ENCODE data around the gene BNIP3.

The BNIP3 gene

GRCh38 chr10:131949041-131949862 lies 32.5 kb downstream of the BNIP3 start:
- DNase-seq: no peak

GRCh38 chr10:131948501-131948900 lies 33.2 kb downstream of the BNIP3 start:
- DNase-seq: no peak

GRCh38 chr10:131947631-131948347 lies 33.9 kb downstream of the BNIP3 start:
- DNase-seq: no peak

GRCh38 chr10:131946880-131947279 lies 34.8 kb downstream of the BNIP3 start:
- no peak for DNase-seq

DNA sequence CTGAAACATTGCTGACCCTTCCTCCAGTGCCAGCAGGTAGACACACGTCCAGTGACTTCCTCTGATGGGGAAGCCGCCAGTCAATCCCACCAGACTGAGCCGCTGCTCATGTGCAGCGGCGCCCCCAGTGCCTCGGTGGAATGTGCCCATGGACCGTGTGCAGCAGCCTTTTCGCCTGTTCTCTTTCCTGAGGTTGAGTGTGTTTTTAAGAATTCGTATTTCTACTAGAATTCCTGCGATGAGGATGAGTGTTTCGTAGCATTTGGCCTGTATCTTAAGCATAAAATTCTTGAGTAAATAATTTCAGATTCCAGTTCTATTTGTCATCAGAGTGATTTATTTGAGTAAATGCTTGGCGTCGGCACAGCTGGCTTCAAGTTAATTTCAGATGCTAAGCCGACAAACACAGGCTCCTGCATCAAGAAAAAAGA lies 35.4 kb downstream of the BNIP3 start:
- DNase-seq: no peak

DNA sequence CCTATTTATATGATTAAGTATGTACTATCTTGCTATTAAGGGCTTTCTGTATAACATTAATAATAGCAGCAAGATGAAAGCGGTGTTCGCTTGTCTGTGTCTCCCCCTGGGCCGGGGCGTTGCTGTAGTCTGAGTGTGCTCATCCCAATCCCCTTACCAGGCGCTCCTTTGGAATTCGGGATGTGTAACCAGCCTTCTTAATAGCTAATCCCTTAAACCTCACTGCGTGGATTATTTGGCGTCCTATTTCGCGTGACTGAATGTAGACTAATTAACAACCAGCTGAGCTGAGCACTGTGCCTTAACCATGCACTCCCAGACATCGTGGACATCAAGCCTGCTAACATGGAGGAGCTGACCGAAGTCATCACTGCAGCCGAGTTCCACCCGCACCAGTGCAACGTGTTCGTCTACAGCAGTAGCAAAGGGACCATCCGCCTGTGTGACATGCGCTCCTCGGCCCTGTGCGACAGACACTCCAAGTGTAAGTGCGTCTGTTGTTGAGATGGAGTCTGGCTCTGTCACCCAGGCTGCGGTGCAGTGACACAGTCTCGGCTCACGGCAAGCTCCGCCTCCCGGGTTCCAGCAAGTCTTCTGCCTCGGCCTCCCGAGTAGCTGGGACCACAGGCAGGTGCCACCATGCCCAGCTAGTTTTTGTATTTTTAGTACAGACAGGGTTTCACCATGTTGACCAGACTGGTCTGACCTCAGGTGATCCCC lies 36.6 kb downstream of the BNIP3 start:
- DNase-seq: no peak

- no peak for DNase-seq
Observed at GRCh38 chr10:131944412-131944811, 37.3 kb downstream of the BNIP3 start.

GRCh38 chr10:131943021-131943814 lies 38.5 kb downstream of the BNIP3 start:
- no peak for DNase-seq

DNA sequence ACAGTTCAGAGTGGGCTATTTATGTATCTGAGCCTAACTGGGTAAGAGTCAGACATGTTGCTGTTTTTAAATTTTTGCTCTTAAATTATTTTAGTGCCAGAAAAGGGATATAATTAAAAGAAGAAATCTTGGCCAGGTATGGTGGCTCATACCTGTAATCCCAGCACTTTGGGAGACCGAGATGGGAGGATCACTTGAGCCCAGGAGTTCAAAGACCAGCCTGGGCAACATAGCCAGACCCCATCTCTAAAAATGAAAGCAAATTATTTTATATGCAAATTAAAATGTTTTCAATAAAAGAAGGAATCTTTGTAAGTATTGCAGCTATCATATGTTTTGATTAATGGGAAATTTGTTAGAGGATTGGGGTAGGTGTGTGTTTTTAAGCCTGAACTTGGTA lies 39.3 kb downstream of the BNIP3 start:
- DNase-seq: no peak

- DNase-seq: no peak
Observed at GRCh38 chr10:131938681-131939080, 43.0 kb downstream of the BNIP3 start.

DNA sequence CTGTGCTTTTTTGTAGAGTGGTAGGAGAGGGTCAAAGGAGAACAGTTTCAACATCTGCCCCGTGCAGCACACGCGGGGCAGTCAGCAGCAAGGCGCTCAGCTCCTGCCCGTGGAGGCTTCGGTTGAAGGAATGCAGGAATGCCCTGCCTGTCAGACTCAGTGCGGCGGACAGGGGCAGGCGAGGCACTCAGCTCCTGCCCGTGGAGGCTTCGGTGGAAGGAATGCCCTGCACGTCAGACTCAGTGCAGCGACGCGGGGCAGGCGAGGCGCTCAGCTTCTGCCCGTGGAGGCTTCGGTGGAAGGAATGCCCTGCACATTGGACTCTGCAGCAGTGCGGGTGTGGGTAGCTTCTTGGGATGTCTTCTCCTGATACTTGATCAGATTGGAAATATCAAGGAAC lies 43.9 kb downstream of the BNIP3 start:
- DNase-seq: no peak

DNA sequence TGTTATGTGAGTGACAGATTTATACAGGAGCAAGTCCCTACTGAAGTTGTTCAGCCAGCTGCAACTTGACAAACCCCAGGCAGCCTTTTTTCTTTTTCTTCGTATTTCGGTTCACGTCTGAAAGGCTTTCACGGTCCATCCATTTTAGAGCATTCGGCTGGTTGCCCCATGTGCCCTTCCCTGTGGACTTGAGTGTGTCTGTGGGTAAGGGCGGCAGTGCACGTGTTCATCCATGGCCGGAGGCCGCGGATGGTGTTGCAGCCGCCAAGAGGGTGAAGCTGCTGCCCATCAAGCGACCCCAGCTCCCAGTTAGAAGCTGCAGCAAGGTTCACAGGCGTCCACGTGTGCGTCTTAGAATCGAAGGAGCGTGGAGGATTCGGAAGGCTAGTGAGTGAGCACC lies 45.0 kb downstream of the BNIP3 start:
- DNase-seq: no peak

- no peak for DNase-seq
Observed at GRCh38 chr10:131936294-131936693, 45.4 kb downstream of the BNIP3 start.

- DNase-seq: no peak
Observed at GRCh38 chr10:131935260-131935659, 46.5 kb downstream of the BNIP3 start.

DNA sequence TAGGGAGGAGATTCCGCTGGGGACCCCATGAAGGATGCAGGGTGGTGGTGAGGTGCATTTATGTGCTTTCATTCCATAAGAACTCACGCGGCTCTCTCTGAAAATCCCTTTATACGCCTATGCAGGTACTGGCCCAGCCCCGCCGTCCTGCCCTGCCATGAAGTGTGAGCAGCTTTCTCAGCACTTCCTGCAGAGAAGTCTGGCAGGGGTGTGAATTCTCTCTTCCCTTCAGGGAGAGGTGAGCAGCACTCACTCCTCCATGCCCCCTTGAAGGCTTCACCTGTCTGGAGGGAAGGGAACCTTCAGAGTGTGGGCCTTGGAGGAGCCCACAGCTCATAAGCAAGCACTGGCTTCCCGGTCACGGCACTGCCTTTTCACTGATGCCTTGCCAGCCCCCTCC lies 47.0 kb downstream of the BNIP3 start:
- no peak for DNase-seq

DNA sequence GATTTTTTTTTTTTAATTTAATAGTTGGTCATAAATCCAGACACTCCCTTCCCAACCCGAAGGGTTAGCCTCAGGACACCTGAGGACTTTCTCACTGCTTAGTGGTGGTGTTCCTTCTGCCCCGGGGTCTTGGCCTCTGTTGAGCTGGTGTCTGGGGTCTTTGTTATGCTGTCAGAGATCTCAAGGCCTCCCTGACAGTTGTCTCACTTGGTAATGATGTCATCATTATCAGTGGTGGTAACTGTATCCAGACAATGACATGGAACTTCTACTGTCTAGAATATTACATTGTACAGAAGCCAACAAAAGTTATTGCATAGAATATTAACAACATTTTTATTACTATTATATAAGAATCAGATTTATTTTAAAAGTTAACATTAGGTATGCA lies 48.0 kb downstream of the BNIP3 start:
- DNase-seq: no peak

GRCh38 chr10:131933016-131933695 lies 48.6 kb downstream of the BNIP3 start:
- no peak for DNase-seq

DNA sequence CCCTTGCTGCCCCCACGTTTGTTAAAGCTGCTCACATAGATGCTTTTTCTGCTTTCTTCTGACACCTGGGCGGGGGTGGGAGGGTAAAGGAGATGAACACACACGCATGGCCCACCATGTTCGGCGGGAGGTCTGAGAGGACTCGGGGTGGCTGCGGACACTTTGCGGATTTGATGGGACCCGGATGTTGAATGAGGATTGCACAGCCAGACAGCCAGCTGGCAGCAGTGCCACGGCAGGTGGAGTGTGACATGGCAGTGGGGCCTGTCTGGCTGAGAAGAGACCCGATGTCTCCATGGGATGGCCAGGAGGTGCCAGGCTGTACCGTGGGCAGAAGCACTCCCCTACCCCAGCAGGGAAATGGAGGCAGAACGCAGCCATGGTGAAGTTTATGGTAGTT lies 49.7 kb downstream of the BNIP3 start:
- DNase-seq: no peak

DNA sequence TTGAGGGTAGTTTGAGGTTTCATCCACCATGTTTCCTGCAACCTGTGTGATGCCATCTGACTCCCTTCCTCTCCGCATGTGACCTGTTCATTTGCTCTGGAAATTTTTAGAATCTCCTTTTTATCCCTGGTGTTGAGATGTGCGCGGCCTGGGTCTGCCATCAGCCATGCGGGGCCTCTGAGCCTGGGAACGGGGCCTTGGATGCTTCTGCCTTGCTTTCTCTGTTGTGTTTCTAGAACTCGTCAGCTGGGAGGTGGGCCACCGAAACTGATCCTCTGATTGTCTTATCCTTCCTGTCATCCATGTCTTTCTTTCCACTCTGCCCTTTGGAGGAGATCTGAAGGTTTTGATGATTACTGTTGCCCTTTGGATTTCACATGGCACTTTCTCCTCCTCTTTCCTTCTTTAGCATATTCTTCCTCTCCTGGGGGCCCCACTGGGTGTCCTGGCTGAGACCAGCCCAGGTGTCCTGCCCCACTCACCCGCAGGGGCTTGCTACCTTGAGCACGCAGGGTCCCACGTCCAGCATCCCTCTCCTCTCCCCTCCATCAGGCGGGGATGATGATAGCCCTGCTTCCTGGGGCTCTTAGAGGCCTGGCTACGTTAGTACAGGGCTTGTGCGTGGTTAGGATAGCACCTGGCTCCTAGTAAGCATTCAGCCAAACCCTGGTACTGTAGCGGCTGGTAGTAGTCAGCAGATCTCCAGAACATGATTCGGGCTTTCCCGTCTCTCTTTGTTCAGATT lies 51.0 kb downstream of the BNIP3 start:
- no peak for DNase-seq

GRCh38 chr10:131930150-131930549 lies 51.6 kb downstream of the BNIP3 start:
- DNase-seq: no peak

DNA sequence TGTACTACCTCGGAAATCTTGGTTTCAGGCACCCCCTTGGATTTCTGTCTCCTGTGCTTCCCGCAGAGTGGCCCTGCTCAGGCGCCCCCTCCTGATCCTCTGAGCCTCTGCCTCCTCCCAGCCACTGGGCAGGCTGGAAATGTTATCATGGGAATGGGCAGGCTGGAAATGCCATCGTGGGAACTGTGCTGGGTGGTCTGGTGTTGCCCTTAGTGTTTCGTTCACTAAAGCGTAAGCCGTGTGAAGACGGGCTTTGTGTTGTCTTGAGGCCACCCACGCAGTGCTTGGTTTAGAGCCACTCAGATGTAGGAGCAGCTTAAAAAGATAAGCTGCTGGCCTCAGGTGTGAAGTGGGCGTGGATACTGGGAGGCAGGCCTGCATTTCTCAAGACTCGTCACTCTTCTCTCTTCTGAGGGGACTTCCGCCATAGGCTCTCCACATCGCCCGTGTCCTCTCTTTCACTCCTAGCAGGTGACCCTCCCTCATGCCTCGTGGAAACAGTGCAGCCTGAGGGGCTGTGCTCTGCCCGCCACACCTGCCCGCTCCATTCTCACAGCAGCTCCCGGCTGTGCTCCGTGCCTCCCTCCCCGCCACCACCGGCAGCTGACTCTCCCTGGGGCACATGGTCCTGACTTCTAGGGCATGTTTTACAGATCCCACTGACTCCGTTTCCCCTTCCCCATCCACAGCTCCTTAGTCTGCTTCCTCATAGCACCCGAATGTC lies 52.4 kb downstream of the BNIP3 start:
- no peak for DNase-seq

All from SIG-M5 (cell line).